ENCODE measurements around the gene KHDC4. TPM values are rescaled to one million over a fixed set of nuclear protein-coding genes. Genes with fewer than 3 reads are reported as not detected.

Gene KHDC4
- 91.5 and 91.9 TPM in 2 replicates for total RNA-seq (ENCODE audit: low replicate concordance)

- Histone ChIP-seq H3K79me2 (ENCODE audit: low read depth) (peaks cover 49% of the 10 kb centered on the region), H3K36me3 (peaks cover 17% of the 10 kb centered on the region), H3K4me2 (peak within 1 kb of the TSS; percentile 92), H3F3A (ENCODE audit: low read depth) (peaks cover 30% of the 10 kb centered on the region), H3K4me1 (peaks cover 23% of the 10 kb centered on the region), H3K27me3 (no peaks in the 10 kb centered on the region), H4K20me1 (ENCODE audit: low read depth) (peaks cover 42% of the 10 kb centered on the region), H2AFZ (replicated peaks) (peak within 1 kb of the TSS; percentile 74), H3K9ac (peak within 1 kb of the TSS; percentile 90), H3K27ac (peak within 1 kb of the TSS; percentile 76), H3K4me3 (peak within 1 kb of the TSS; percentile 93), H3K9me3 (ENCODE audit: low read depth) (no peaks in the 10 kb centered on the region)
- Mint-ChIP-seq H3K36me3 (peaks cover 14% of the 10 kb centered on the region), H3K9me3 (no peaks in the 10 kb centered on the region), H3K27me3 (ENCODE audit: insufficient read depth, low read depth) (peaks cover 4% of the 10 kb centered on the region), H3K27ac (no peak within 1 kb of the TSS), H3K4me1 (peaks cover 17% of the 10 kb centered on the region), H3K4me3 (no peak within 1 kb of the TSS)
- TF ChIP-seq EZH2phosphoT487 (IDR thresholded peaks at IDR 0.05) = no peak
- no peak for TF ChIP-seq EZH2 (IDR thresholded peaks at IDR 0.05)
- no peak for TF ChIP-seq CTCF (IDR thresholded peaks at IDR 0.05)
- peak; percentile 97 for DNase-seq (ENCODE audit: low spot score)
Observed at GRCh38 chr1:155934097-155934935, at the start of gene KHDC4. KHDC4 (minus strand) TSS chr1:155934413; CDS start chr1:155934373, 40 bp downstream.

- no peaks in the 10 kb centered on the region for H3K27me3 Mint-ChIP-seq (ENCODE audit: insufficient read depth, low read depth)
- Histone ChIP-seq H3F3A (ENCODE audit: low read depth) (peaks cover 30% of the 10 kb centered on the region), H3K4me1 (peaks cover 33% of the 10 kb centered on the region), H3K9ac (no peak overlapping the region), H2AFZ (replicated peaks) (no peak overlapping the region), H3K27me3 (no peaks in the 10 kb centered on the region), H3K36me3 (no peaks in the 10 kb centered on the region), H3K9me3 (ENCODE audit: low read depth) (no peaks in the 10 kb centered on the region), H3K27ac (no peak overlapping the region), H3K4me3 (no peak overlapping the region), H3K79me2 (ENCODE audit: low read depth) (peaks cover 12% of the 10 kb centered on the region), H3K4me2 (no peak overlapping the region), H4K20me1 (ENCODE audit: low read depth) (no peaks in the 10 kb centered on the region)
- H3K9me3 Mint-ChIP-seq = no peaks in the 10 kb centered on the region
- DNase-seq (ENCODE audit: low spot score) = peak; percentile 45
- H3K36me3 Mint-ChIP-seq = no peaks in the 10 kb centered on the region
- H3K4me3 Mint-ChIP-seq = no peak overlapping the region
- H3K4me1 Mint-ChIP-seq = peaks cover 33% of the 10 kb centered on the region
- no peak overlapping the region for H3K27ac Mint-ChIP-seq
- TF ChIP-seq CTCF (IDR thresholded peaks at IDR 0.05) = no peak
- no peak for TF ChIP-seq EZH2 (IDR thresholded peaks at IDR 0.05)
- no peak for TF ChIP-seq EZH2phosphoT487 (IDR thresholded peaks at IDR 0.05)
Observed at GRCh38 chr1:155983191-155984024, 49.2 kb upstream of the KHDC4 start.

- no peaks in the 10 kb centered on the region for H3K9me3 Mint-ChIP-seq
- Histone ChIP-seq H3K36me3 (no peaks in the 10 kb centered on the region), H3K27ac (no peak overlapping the region), H4K20me1 (ENCODE audit: low read depth) (peaks cover 2% of the 10 kb centered on the region), H3K79me2 (ENCODE audit: low read depth) (peaks cover 25% of the 10 kb centered on the region), H3K4me1 (peaks cover 33% of the 10 kb centered on the region), H3K4me2 (no peak overlapping the region), H3K4me3 (no peak overlapping the region), H3K9ac (no peak overlapping the region), H3K27me3 (no peaks in the 10 kb centered on the region), H3F3A (ENCODE audit: low read depth) (peaks cover 42% of the 10 kb centered on the region), H2AFZ (replicated peaks) (no peak overlapping the region), H3K9me3 (ENCODE audit: low read depth) (no peaks in the 10 kb centered on the region)
- no peak overlapping the region for H3K4me3 Mint-ChIP-seq
- no peak for DNase-seq (ENCODE audit: low spot score)
- peaks cover 38% of the 10 kb centered on the region for H3K4me1 Mint-ChIP-seq
- peaks cover 3% of the 10 kb centered on the region for H3K27me3 Mint-ChIP-seq (ENCODE audit: insufficient read depth, low read depth)
- no peak for TF ChIP-seq EZH2 (IDR thresholded peaks at IDR 0.05)
- TF ChIP-seq EZH2phosphoT487 (IDR thresholded peaks at IDR 0.05) = no peak
- TF ChIP-seq CTCF (IDR thresholded peaks at IDR 0.05) = no peak
- H3K27ac Mint-ChIP-seq = no peak overlapping the region
- no peaks in the 10 kb centered on the region for H3K36me3 Mint-ChIP-seq
Observed at GRCh38 chr1:155982106-155982505, 47.9 kb upstream of the KHDC4 start.
